ENCODE data around the gene GLRX3. TPM values are rescaled to one million over a fixed set of nuclear protein-coding genes. Genes with fewer than 3 reads are reported as not detected.
"Not testable (repeated sequence)": the region's sequence is repeated elsewhere in the genome, so short reads cannot be mapped to it uniquely, and the experiment has no call there.

The GLRX3 gene
- total RNA-seq, 1 donor from 2014 or later = 23.9 TPM

GRCh38 chr10:130188195-130189175, 52.3 kb downstream of the GLRX3 start:
- DNase-seq (ENCODE audit: low spot score) (no peak), ATAC-seq (no peak)

- no peak for ATAC-seq
Observed at GRCh38 chr10:130189608-130190054, 53.4 kb downstream of the GLRX3 start.

GRCh38 chr10:130190055-130190736, 54.0 kb downstream of the GLRX3 start:
- ATAC-seq (peak; percentile 97), DNase-seq (ENCODE audit: low spot score) (peak; percentile 90)

More at GRCh38 chr10:130189608-130190054, 53.4 kb downstream of the GLRX3 start:
- no peak for DNase-seq (ENCODE audit: low spot score)

GRCh38 chr10:130190737-130191115, 54.5 kb downstream of the GLRX3 start:
- peak; percentile 7 for ATAC-seq
- DNase-seq (ENCODE audit: low spot score) = no peak

GRCh38 chr10:130191380-130191779, 55.2 kb downstream of the GLRX3 start:
- ATAC-seq (no peak), DNase-seq (ENCODE audit: low spot score) (no peak)

GRCh38 chr10:130192276-130192848, 56.2 kb downstream of the GLRX3 start:
- ATAC-seq = no peak
- no peak for DNase-seq (ENCODE audit: low spot score)

- DNase-seq (ENCODE audit: low spot score) (no peak), ATAC-seq (no peak)
Observed at GRCh38 chr10:130193033-130193432, 56.8 kb downstream of the GLRX3 start.

GRCh38 chr10:130193493-130194193, 57.5 kb downstream of the GLRX3 start:
- DNase-seq (ENCODE audit: low spot score) (no peak), ATAC-seq (no peak)

GRCh38 chr10:130194194-130194990, 58.2 kb downstream of the GLRX3 start:
- ATAC-seq = no peak
- DNase-seq (ENCODE audit: low spot score) = no peak

- ATAC-seq = no peak
- no peak for DNase-seq (ENCODE audit: low spot score)
Observed at GRCh38 chr10:130194991-130195645, 58.9 kb downstream of the GLRX3 start.

GRCh38 chr10:130195746-130196294, 59.6 kb downstream of the GLRX3 start:
- ATAC-seq (no peak), DNase-seq (ENCODE audit: low spot score) (no peak)

GRCh38 chr10:130196511-130197487, 60.6 kb downstream of the GLRX3 start:
- ATAC-seq = no peak

GRCh38 chr10:130198651-130199050, 62.5 kb downstream of the GLRX3 start:
- ATAC-seq = no peak

More at GRCh38 chr10:130196511-130197487, 60.6 kb downstream of the GLRX3 start:
- no peak for DNase-seq (ENCODE audit: low spot score)

GRCh38 chr10:130200179-130201042, 64.2 kb downstream of the GLRX3 start:
- ATAC-seq (peak; percentile 37), DNase-seq (ENCODE audit: low spot score) (no peak)

More at GRCh38 chr10:130198651-130199050, 62.5 kb downstream of the GLRX3 start:
- DNase-seq (ENCODE audit: low spot score) = no peak

GRCh38 chr10:130201043-130201380, 64.8 kb downstream of the GLRX3 start:
- no peak for ATAC-seq
- no peak for DNase-seq (ENCODE audit: low spot score)

GRCh38 chr10:130202150-130202549, 66.0 kb downstream of the GLRX3 start:
- DNase-seq (ENCODE audit: low spot score); ATAC-seq: not testable (repeated sequence)

Data from left lobe of liver (tissue), 2 donors.